NCI-H524 treated with DMSO at 0.1 percent for 48 hours (cell line): ENCODE results near the gene BARD1.
"Not testable (repeated sequence)": the region's sequence is repeated elsewhere in the genome, so short reads cannot be mapped to it uniquely, and the experiment has no call there.

Experiments
- DNase-seq: peaks from one replicate; lab custom pipeline; 2025; lab: John Stamatoyannopoulos, UW

Gene BARD1

GRCh38 chr2:214808981-214809750 is at the start of gene BARD1:
Gene BARD1 (minus strand): TSS chr2:214809683. CDS start chr2:214809569, 114 bp downstream.
- no peak for DNase-seq

- no peak for DNase-seq
Measured at GRCh38 chr2:214856137-214856536, 46.7 kb upstream of the BARD1 start.

GRCh38 chr2:214853906-214854305 is 44.4 kb upstream of the BARD1 start:
- DNase-seq, result no peak

DNA sequence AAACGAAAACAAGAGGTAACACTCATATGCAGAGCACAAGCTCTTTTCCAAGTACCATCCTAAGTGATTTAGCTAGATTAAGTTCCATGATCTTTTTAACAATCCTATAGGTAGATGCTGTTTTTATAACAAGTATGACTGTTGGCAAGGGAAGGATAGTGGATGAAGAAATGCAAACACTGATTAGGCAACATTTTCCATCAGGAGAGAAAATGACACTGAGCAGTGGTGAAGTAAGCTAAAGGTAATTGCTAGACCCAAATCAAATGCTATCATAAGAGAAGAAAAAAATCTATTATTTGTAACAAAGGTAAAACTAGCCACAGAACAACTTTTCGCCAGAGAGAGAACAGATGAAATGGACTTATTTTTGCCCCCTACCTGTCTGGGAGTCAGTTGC is 34.3 kb upstream of the BARD1 start:
- DNase-seq, result no peak

DNA sequence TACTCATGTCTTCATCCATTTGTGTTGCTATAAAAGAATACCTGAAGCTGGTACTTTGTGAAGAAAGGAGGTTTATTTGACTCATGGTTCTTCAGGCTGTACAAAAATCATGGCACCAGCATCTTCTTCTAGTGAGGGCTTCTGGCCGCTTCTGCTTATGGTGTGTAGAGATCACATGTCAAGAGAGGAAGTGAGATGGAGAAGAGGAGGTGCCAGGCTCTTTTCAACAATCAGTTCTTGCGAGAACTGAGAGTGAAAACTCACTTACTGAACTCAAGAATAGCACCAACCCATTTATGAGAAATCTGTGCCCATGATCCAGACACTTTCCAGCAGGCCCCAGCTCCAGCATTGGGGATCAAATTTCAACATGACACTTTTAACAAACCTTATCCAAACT is 30.0 kb upstream of the BARD1 start:
- no peak for DNase-seq

GRCh38 chr2:214837466-214837865 is 28.0 kb upstream of the BARD1 start:
- DNase-seq, result no peak

DNA sequence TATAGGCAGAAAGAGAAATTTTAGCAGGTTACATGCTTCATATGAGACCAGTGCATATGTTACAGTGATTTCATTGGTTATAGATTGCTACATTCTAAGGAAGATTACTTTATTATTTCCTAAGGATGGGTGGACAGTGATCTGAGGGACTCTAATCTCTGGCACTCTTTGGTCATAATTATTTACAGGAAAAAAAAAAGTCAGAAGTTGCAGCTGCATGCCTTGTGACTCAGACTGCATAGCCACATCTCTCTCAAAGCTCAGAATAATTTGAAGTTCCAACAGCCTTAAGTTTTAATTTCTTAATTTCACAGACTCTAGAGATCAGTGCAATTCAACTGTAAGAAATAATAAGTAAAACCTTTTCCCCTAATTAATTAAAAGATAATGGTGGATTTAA is 27.1 kb upstream of the BARD1 start:
- no peak for DNase-seq

- no peak for DNase-seq
Measured at GRCh38 chr2:214830794-214831346, 21.4 kb upstream of the BARD1 start.

- DNase-seq, result no peak
Measured at GRCh38 chr2:214816008-214816533, 6.6 kb upstream of the BARD1 start.

DNA sequence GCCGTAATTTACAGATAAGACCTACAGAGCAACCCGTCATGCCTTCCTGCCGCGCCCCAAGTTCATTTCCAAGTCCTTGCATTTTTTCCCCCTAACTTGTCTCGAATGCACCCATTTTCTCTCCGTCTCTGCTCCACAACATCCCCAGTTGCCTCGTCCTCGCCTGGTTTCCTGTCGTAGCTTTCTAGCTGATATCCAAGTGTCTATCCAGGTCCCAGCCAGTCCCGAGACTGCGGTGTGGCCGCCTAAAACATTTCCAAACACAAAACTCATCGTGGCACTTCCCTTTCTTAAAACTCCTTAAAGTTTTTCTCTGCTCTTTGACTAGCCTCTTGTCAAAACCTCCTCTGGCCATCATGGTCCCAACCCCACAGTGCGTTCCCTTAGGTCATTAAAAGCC is 1.2 kb upstream of the BARD1 start:
- DNase-seq, result no peak

GRCh38 chr2:214809751-214810564 is 475 bp upstream of the BARD1 start:
- DNase-seq, result peak; percentile 86

DNA sequence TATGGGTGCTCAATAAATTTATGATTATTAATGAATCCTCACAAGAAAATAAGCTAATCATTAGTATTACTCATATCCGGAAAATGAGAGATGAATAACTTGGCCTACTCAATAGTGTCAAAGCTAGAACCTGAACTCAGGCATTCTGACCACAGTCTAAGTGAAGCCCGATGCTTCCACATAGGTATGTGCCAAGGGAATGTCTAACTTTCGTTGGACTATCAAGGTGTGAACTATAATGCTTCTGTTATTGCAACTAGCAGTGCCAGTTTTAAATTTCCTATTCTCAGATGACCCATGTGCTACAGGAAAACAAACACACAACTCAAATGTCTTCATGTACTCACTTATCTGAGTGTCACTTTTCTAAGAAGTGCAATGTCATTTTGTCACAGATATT is 1.8 kb downstream of the BARD1 start:
- DNase-seq, result no peak

DNA sequence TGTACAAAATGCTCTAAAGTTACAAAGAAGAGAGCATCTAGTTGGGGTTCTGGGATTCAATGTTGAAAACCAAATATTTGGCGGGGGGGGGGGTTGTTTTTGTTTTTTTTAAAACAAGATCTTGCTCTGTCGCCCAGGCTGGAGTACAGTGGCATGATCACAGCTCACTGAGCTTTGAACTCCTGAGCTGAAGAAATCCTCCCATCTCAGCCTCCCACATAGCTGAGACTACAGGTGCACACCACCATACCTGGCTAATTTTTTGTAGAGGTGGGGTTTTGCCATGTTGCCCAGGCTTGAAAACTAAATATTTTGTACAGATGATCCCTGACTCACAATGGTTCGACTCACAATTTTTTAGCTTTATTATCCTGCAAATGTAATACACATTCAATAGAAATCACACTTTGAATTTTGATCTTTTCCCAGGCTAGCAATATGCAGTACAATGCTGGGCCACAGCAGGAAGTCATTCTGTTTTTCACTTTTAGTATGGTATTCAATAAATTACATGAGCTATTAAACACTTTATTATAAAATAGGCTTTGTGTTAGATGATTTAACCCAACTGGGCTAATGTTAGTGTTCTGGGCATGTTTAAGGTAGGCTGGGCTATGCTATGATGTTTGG is 7.6 kb downstream of the BARD1 start:
- DNase-seq, result no peak

GRCh38 chr2:214801068-214801467 is 8.4 kb downstream of the BARD1 start:
- no peak for DNase-seq

- no peak for DNase-seq
Measured at GRCh38 chr2:214800180-214800579, 9.3 kb downstream of the BARD1 start.

DNA sequence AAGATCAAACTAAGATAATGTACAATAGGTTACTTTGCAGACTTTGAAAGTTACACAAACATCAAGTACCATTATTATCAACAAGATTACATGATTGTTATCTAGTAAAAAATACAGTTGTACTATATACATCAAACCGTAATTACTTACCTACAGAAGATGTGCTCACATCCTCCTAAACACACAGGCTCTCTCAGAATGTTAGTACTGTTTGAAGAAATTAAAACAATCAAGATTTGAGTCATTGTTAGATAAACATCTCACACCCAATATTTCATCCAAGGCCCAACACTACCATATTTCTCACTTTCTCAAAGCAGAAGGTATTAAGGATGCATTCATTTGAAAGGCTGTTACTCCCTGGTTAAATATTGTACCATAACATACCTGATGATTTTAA is 12.6 kb downstream of the BARD1 start:
- no peak for DNase-seq

GRCh38 chr2:214783181-214783580 is 26.3 kb downstream of the BARD1 start:
- DNase-seq, result not testable (repeated sequence)

DNA sequence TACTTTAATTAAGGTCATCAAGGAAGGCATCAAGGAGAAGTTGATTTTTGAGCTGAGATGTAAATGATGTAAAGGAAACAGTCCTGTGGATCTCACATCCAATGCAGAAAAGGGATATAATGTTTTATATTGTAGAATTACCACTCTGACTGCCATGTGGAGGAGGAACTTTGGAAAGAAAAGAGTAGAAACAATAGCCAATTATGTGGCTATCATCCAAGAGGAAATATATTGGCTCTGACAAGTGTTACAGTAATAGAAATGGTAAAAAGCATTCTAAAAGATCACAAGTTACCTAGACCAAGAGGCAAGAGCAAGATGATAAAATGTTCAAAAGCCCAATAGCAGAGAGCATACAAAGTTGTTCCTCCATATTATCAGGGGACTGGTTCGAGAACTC is 26.8 kb downstream of the BARD1 start:
- DNase-seq, result no peak

GRCh38 chr2:214781226-214781625 is 28.3 kb downstream of the BARD1 start:
- DNase-seq, result no peak

DNA sequence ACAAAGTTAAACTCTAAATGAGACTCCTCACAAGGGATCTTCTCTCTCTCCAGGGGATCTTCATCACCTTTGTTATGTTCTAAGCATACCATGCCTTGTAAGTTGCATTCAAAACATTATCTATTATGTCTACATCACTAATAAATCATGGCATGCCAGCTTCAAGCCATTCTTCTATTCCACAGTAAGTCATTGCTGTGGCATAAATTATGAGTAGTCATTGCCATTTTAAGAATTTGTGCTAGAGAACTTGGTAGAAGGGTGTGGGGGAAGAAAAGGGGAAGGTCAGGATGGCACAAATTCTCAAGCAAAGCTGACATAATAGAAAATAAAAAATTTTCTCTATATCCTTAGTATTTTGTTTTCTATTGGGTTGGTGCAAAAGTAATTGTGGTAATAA is 33.5 kb downstream of the BARD1 start:
- DNase-seq, result no peak

DNA sequence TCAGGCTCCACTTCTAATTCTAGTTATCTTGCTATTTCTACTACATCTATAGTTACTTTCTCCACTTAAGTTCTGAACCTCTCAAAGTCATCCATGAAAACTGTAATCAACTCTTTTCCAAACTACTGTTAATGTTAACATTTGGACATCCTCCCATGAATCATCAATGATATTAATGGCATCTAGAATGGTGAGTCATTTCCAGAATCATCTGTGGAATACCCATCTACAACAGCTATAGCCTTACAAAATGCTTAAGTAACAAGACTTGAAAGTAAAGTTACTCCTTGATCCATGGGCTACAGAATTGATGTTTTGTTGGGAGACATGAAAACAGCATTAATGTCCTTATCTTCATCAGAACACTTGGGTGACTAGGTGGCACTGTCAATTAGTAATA is 35.4 kb downstream of the BARD1 start:
- DNase-seq, result no peak

DNA sequence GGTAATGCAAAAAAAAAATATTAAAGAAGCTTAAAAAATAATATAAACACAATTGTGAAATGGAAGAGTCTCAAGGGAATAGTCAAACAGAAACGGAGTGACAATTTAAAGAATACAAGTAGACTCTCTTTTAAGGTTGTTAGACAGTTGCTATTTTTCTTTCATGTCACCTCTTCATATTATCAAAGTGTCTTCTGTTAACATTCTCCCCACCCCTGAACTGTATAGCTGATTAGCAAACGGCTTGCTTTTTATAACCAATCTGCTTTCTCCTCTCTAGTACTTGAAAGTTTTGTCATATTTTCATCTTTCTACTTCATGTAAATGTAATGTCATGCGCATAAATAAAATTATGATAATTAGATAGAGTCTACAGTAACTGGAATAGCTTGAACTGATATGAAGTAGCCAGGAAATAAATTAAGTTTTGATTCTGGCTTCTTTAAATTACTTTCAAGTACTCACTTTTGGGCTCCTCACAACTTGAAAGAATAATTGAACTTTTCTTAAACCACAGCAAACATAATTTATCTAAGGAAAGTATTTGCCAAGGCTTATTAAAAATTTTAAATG is 37.0 kb downstream of the BARD1 start:
- DNase-seq, result no peak
